ENCODE results near the gene GPR160. TPM values are rescaled to one million over a fixed set of nuclear protein-coding genes. Genes with fewer than 3 reads are reported as not detected.
"Not testable (repeated sequence)": the region's sequence is repeated elsewhere in the genome, so short reads cannot be mapped to it uniquely, and the experiment has no call there.

The GPR160 gene
- total RNA-seq, 1 donor from 2014 or later: 44.3 TPM

DNA sequence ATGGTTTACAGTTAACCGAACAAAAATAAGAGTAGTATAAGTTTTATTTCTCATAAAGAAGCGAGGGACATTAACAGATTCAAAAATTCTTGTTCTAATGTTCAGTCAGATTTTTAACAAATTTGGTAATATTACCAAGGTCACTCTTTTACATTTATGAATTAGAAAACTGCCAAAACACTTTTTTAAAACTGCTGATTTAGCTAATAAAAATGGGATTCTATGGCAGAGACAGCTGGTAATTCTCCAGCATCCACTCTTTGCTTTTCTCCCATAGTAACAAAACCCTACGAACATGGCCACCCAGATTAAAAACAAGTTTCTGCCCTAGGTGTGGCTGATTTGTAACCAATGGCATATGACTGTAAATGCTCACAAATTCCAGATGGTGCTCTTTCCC, 71.2 kb downstream of the GPR160 start:
- Mint-ChIP-seq H3K36me3 (ENCODE audit: insufficient read depth) (peaks cover 18% of the 10 kb centered on the region), H3K9me3 (ENCODE audit: low read depth) (no peaks in the 10 kb centered on the region), H3K27ac (no peak overlapping the region), H3K27me3 (no peaks in the 10 kb centered on the region), H3K4me1 (ENCODE audit: low read depth) (no peaks in the 10 kb centered on the region), H3K4me3 (ENCODE audit: low read depth) (no peak overlapping the region)
- TF ChIP-seq, protein P1, sequence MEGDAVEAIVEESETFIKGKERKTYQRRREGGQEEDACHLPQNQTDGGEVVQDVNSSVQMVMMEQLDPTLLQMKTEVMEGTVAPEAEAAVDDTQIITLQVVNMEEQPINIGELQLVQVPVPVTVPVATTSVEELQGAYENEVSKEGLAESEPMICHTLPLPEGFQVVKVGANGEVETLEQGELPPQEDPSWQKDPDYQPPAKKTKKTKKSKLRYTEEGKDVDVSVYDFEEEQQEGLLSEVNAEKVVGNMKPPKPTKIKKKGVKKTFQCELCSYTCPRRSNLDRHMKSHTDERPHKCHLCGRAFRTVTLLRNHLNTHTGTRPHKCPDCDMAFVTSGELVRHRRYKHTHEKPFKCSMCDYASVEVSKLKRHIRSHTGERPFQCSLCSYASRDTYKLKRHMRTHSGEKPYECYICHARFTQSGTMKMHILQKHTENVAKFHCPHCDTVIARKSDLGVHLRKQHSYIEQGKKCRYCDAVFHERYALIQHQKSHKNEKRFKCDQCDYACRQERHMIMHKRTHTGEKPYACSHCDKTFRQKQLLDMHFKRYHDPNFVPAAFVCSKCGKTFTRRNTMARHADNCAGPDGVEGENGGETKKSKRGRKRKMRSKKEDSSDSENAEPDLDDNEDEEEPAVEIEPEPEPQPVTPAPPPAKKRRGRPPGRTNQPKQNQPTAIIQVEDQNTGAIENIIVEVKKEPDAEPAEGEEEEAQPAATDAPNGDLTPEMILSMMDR (IDR thresholded peaks at IDR 0.05; ENCODE audit: unreplicated experiment): no peak
- no peak for DNase-seq (ENCODE audit: low spot score, unreplicated experiment)

- H3K4me3 Mint-ChIP-seq (ENCODE audit: low read depth): no peak overlapping the region
- H3K36me3 Mint-ChIP-seq (ENCODE audit: insufficient read depth): peaks cover 18% of the 10 kb centered on the region
- no peaks in the 10 kb centered on the region for H3K27me3 Mint-ChIP-seq
- H3K4me1 Mint-ChIP-seq (ENCODE audit: low read depth): no peaks in the 10 kb centered on the region
- H3K9me3 Mint-ChIP-seq (ENCODE audit: low read depth): no peaks in the 10 kb centered on the region
- no peak for DNase-seq (ENCODE audit: low spot score, unreplicated experiment)
- TF ChIP-seq, protein P1 (IDR thresholded peaks at IDR 0.05; ENCODE audit: unreplicated experiment): no peak
- H3K27ac Mint-ChIP-seq: no peak overlapping the region
Observed at GRCh38 chr3:170109579-170110293, 71.9 kb downstream of the GPR160 start.

DNA sequence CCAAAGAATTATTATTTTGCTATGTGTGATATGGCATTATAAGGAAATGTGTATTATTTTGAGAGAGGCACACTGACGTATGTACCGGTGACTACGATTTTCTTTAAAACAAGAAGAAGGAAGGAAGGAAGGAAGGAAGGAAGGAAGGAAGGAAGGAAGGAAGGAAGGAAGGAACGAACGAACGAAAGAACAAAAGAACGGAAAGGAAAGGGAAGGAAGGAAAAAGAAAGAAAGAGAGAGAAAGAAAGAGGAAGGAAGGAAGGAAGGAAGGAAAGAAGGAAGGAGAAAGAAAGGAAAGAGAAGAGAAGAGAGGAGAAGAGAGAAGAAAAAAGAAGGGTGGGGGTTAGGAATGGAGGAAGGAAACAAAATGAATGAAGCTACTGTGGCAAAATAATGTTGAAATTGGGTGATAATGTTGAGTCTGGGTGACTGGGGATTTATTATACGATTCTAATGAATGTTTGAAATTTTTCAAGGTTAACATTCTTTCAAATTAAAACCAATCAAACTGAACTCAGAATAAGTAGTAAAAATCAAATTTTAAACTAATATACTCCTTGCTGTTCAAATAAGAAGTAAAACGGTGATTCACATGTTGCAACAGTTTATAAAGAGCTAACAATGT, 73.5 kb downstream of the GPR160 start:
- no peak overlapping the region for H3K4me3 Mint-ChIP-seq (ENCODE audit: low read depth)
- H3K27me3 Mint-ChIP-seq: no peaks in the 10 kb centered on the region
- H3K36me3 Mint-ChIP-seq (ENCODE audit: insufficient read depth): peaks cover 18% of the 10 kb centered on the region
- H3K27ac Mint-ChIP-seq: no peak overlapping the region
- TF ChIP-seq, protein P1 (IDR thresholded peaks at IDR 0.05; ENCODE audit: unreplicated experiment): no peak
- no peaks in the 10 kb centered on the region for H3K9me3 Mint-ChIP-seq (ENCODE audit: low read depth)
- no peak for DNase-seq (ENCODE audit: low spot score, unreplicated experiment)
- no peaks in the 10 kb centered on the region for H3K4me1 Mint-ChIP-seq (ENCODE audit: low read depth)

- H3K36me3 Mint-ChIP-seq (ENCODE audit: insufficient read depth): peaks cover 20% of the 10 kb centered on the region
- H3K4me1 Mint-ChIP-seq (ENCODE audit: low read depth); H3K27me3 Mint-ChIP-seq; H3K27ac Mint-ChIP-seq; H3K9me3 Mint-ChIP-seq (ENCODE audit: low read depth); H3K4me3 Mint-ChIP-seq (ENCODE audit: low read depth); DNase-seq (ENCODE audit: low spot score, unreplicated experiment): not testable (repeated sequence)
Observed at GRCh38 chr3:170114165-170114564, 76.4 kb downstream of the GPR160 start.

DNA sequence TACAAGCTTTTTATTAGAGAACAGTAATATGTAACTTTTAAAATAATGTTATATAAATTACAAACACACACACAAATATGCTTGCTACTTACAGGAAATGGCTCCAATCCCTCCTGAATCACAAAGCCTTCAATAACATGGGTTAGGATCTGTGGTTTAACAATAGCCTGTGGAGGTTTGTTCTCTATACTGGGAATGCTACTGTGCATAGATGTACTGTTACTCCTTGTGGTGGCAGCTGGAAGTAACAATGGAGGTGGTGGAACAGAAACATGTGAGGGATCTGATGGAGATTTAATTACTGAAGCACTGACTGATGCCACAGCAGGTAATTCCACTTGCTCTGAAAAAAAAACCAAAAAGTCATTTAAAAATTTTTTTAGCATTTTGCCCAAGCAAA, 79.3 kb downstream of the GPR160 start:
- no peak for DNase-seq (ENCODE audit: low spot score, unreplicated experiment)
- Mint-ChIP-seq H3K4me1 (ENCODE audit: low read depth) (no peaks in the 10 kb centered on the region), H3K9me3 (ENCODE audit: low read depth) (no peaks in the 10 kb centered on the region), H3K36me3 (ENCODE audit: insufficient read depth) (peaks cover 22% of the 10 kb centered on the region), H3K27me3 (no peaks in the 10 kb centered on the region), H3K27ac (peak overlapping the region; percentile 53), H3K4me3 (ENCODE audit: low read depth) (no peak overlapping the region)
- TF ChIP-seq, protein P1 (IDR thresholded peaks at IDR 0.05; ENCODE audit: unreplicated experiment): peak; percentile 41
